ENCODE measurements around the gene CCN6.

CCN6 gene

GRCh38 chr6:112018619-112019416 is 35.1 kb upstream of the CCN6 start (continued):
- TF ChIP-seq ZNF23 (tag by site-specific recombination; IDR thresholded peaks at IDR 0.05; ENCODE audit: borderline replicate concordance) (no peak), ZNF10 (tag by site-specific recombination; IDR thresholded peaks at IDR 0.05) (peak; percentile 80; the same call in 1 of the 2 replicates), ZNF513 (tag by site-specific recombination; IDR thresholded peaks at IDR 0.05) (no peak), ZNF391 (tag by site-specific recombination; IDR thresholded peaks at IDR 0.05; ENCODE audit: borderline replicate concordance, low read depth) (no peak), ZNF639 (tag by site-specific recombination; IDR thresholded peaks at IDR 0.05) (no peak), ZEB2 (tag by site-specific recombination; IDR thresholded peaks at IDR 0.05) (peak; percentile 26; the same call in 1 of the 2 replicates), ZNF677 (tag by site-specific recombination; IDR thresholded peaks at IDR 0.05) (no peak), ZFP37 (tag by site-specific recombination; IDR thresholded peaks at IDR 0.05) (no peak), OVOL3 (tag by site-specific recombination; IDR thresholded peaks at IDR 0.05) (no peak), ZNF510 (tag by site-specific recombination; IDR thresholded peaks at IDR 0.05; ENCODE audit: insufficient replicate concordance) (no peak), ZNF48 (tag by site-specific recombination; IDR thresholded peaks at IDR 0.05) (no peak), ZNF404 (tag by site-specific recombination; IDR thresholded peaks at IDR 0.05) (no peak), ZBTB7A (tag by site-specific recombination; IDR thresholded peaks at IDR 0.05; ENCODE audit: low read depth) (no peak), MEIS1 (CRISPR knock-in tag; IDR thresholded peaks at IDR 0.05; ENCODE audit: borderline replicate concordance) (no peak), ZNF626 (tag by site-specific recombination; IDR thresholded peaks at IDR 0.05) (no peak), ZNF433 (tag by site-specific recombination; IDR thresholded peaks at IDR 0.05; ENCODE audit: low read depth) (no peak), ZNF449 (tag by site-specific recombination; IDR thresholded peaks at IDR 0.05) (no peak), ZNF169 (tag by site-specific recombination; IDR thresholded peaks at IDR 0.05) (no peak), ZNF324 (tag by site-specific recombination; IDR thresholded peaks at IDR 0.05) (no peak), GLI2 (tag by site-specific recombination; IDR thresholded peaks at IDR 0.05; ENCODE audit: borderline replicate concordance, low read depth) (no peak), ZSCAN16 (tag by site-specific recombination; IDR thresholded peaks at IDR 0.05) (no peak), ZNF311 (tag by site-specific recombination; IDR thresholded peaks at IDR 0.05; ENCODE audit: borderline replicate concordance) (no peak), ZNF341 (tag by site-specific recombination; IDR thresholded peaks at IDR 0.05; ENCODE audit: low read depth) (no peak), ZNF768 (tag by site-specific recombination; IDR thresholded peaks at IDR 0.05) (no peak), SP2 (tag by site-specific recombination; IDR thresholded peaks at IDR 0.05) (peak; percentile 31; the same call in 1 of the 2 replicates)
- TF ChIP-seq, protein P1, sequence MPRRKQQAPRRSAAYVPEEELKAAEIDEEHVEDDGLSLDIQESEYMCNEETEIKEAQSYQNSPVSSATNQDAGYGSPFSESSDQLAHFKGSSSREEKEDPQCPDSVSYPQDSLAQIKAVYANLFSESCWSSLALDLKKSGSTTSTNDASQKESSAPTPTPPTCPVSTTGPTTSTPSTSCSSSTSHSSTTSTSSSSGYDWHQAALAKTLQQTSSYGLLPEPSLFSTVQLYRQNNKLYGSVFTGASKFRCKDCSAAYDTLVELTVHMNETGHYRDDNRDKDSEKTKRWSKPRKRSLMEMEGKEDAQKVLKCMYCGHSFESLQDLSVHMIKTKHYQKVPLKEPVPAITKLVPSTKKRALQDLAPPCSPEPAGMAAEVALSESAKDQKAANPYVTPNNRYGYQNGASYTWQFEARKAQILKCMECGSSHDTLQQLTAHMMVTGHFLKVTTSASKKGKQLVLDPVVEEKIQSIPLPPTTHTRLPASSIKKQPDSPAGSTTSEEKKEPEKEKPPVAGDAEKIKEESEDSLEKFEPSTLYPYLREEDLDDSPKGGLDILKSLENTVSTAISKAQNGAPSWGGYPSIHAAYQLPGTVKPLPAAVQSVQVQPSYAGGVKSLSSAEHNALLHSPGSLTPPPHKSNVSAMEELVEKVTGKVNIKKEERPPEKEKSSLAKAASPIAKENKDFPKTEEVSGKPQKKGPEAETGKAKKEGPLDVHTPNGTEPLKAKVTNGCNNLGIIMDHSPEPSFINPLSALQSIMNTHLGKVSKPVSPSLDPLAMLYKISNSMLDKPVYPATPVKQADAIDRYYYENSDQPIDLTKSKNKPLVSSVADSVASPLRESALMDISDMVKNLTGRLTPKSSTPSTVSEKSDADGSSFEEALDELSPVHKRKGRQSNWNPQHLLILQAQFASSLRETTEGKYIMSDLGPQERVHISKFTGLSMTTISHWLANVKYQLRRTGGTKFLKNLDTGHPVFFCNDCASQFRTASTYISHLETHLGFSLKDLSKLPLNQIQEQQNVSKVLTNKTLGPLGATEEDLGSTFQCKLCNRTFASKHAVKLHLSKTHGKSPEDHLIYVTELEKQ (tag by site-specific recombination; IDR thresholded peaks at IDR 0.05; ENCODE audit: borderline replicate concordance) = no peak
- TF ChIP-seq, protein P2, sequence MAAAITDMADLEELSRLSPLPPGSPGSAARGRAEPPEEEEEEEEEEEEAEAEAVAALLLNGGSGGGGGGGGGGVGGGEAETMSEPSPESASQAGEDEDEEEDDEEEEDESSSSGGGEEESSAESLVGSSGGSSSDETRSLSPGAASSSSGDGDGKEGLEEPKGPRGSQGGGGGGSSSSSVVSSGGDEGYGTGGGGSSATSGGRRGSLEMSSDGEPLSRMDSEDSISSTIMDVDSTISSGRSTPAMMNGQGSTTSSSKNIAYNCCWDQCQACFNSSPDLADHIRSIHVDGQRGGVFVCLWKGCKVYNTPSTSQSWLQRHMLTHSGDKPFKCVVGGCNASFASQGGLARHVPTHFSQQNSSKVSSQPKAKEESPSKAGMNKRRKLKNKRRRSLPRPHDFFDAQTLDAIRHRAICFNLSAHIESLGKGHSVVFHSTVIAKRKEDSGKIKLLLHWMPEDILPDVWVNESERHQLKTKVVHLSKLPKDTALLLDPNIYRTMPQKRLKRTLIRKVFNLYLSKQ (tag by site-specific recombination; IDR thresholded peaks at IDR 0.05; ENCODE audit: borderline replicate concordance) = no peak
- TF ChIP-seq, protein P3, sequence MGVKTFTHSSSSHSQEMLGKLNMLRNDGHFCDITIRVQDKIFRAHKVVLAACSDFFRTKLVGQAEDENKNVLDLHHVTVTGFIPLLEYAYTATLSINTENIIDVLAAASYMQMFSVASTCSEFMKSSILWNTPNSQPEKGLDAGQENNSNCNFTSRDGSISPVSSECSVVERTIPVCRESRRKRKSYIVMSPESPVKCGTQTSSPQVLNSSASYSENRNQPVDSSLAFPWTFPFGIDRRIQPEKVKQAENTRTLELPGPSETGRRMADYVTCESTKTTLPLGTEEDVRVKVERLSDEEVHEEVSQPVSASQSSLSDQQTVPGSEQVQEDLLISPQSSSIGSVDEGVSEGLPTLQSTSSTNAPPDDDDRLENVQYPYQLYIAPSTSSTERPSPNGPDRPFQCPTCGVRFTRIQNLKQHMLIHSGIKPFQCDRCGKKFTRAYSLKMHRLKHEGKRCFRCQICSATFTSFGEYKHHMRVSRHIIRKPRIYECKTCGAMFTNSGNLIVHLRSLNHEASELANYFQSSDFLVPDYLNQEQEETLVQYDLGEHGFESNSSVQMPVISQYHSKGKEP (tag by site-specific recombination; IDR thresholded peaks at IDR 0.05) = peak; percentile 55

All from HEK293 (cell line).